Activated naive CD4-positive, alpha-beta T cell treated with anti-CD3 and anti-CD28 coated beads, Interleukin-2, amount 50 U/mL, for 72 hours (primary cell): ENCODE results near the gene KPNA4. TPM values are rescaled to one million over a fixed set of nuclear protein-coding genes. Genes with fewer than 3 reads are reported as not detected.
A peak's percentile ranks its signal among the peaks of the same experiment; 100 is the strongest.
"Not testable (repeated sequence)": the region's sequence is repeated elsewhere in the genome, so short reads cannot be mapped to it uniquely, and the experiment has no call there.

Source experiments
- ATAC-seq, 2 donors: fragments of 150-1000 bp; cut with Tn5 transposase; 2 replicates each; pipeline ENCODE4 v1.10.0; 2021; ENCODE audit warnings: mild to moderate bottlenecking in 2 of 2, moderate library complexity in 2 of 2
- DNase-seq, 2 donors: peaks; one replicate each; pipeline ENCODE4 v3.0.0; 2021 to 2022; ENCODE audit warnings: low spot score in 2 of 2
- H3K27ac Mint-ChIP-seq, 2 donors: one replicate each; pipeline ENCODE4 v1.8.0; 2022; ENCODE audit warnings: mild to moderate bottlenecking in 2 of 2, mixed read lengths in 2 of 2
- H3K36me3 Mint-ChIP-seq, 2 donors: one replicate each; pipeline ENCODE4 v1.8.0; 2022; ENCODE audit warnings: mixed read lengths in 2 of 2
- H3K9me3 Mint-ChIP-seq, 2 donors: one replicate each; pipeline ENCODE4 v1.8.0; 2022; ENCODE audit warnings: mixed read lengths in 2 of 2
- total RNA-seq, 2 donors: library from RNA; stranded (reverse); gene quantifications; one replicate each; pipeline ENCODE4 v1.2.3, GENCODE V29; 2022

The KPNA4 gene
- total RNA-seq, 2 donors from 2014 or later = 32.9 to 86.8 TPM

- Mint-ChIP-seq H3K9me3 (peaks cover 4 to 16% of the 10 kb centered on the region in 2 donors), H3K27ac (peak overlapping the region in 1 of 2 donors; percentile 7), H3K36me3 (peaks cover 3 to 35% of the 10 kb centered on the region in 2 donors)
- no peak for DNase-seq
- no peak for ATAC-seq
Observed at GRCh38 chr3:160545504-160545871, 19.9 kb downstream of the KPNA4 start.

GRCh38 chr3:160544844-160545503 lies 20.4 kb downstream of the KPNA4 start:
- no peak for DNase-seq
- Mint-ChIP-seq H3K36me3 (peaks cover 0 to 30% of the 10 kb centered on the region in 2 donors), H3K9me3 (peaks cover 4 to 14% of the 10 kb centered on the region in 2 donors), H3K27ac (peak overlapping the region in 1 of 2 donors; percentile 7)
- ATAC-seq = no peak

- no peak for ATAC-seq
- Mint-ChIP-seq H3K27ac (no peak overlapping the region), H3K9me3 (peaks cover 0 to 4% of the 10 kb centered on the region in 2 donors)
Observed at GRCh38 chr3:160540551-160540950, 24.8 kb downstream of the KPNA4 start.

GRCh38 chr3:160538895-160539294 lies 26.5 kb downstream of the KPNA4 start:
- ATAC-seq = no peak
- H3K27ac Mint-ChIP-seq = peak overlapping the region in 1 of 2 donors; percentile 44

More at GRCh38 chr3:160540551-160540950, 24.8 kb downstream of the KPNA4 start:
- no peak for DNase-seq
- peaks cover 0 to 12% of the 10 kb centered on the region in 2 donors for H3K36me3 Mint-ChIP-seq

GRCh38 chr3:160537729-160538128 lies 27.6 kb downstream of the KPNA4 start:
- DNase-seq (no peak), ATAC-seq (no peak)
- Mint-ChIP-seq H3K27ac (no peak overlapping the region), H3K9me3 (no peaks in the 10 kb centered on the region), H3K36me3 (no peaks in the 10 kb centered on the region)

More at GRCh38 chr3:160538895-160539294, 26.5 kb downstream of the KPNA4 start:
- DNase-seq = no peak
- Mint-ChIP-seq H3K36me3 (no peaks in the 10 kb centered on the region), H3K9me3 (no peaks in the 10 kb centered on the region)

GRCh38 chr3:160532371-160532770 lies 33.0 kb downstream of the KPNA4 start:
- no peaks in the 10 kb centered on the region for H3K9me3 Mint-ChIP-seq
- ATAC-seq (no peak), DNase-seq (no peak)
- H3K36me3 Mint-ChIP-seq = peaks cover 0 to 8% of the 10 kb centered on the region in 2 donors
- peak overlapping the region in 1 of 2 donors; percentile 46 for H3K27ac Mint-ChIP-seq

- peaks cover 0 to 8% of the 10 kb centered on the region in 2 donors for H3K36me3 Mint-ChIP-seq
- ATAC-seq (no peak), DNase-seq (no peak)
- no peaks in the 10 kb centered on the region for H3K9me3 Mint-ChIP-seq
- H3K27ac Mint-ChIP-seq = no peak overlapping the region
Observed at GRCh38 chr3:160531311-160531710, 34.1 kb downstream of the KPNA4 start.

GRCh38 chr3:160516391-160516790 lies 49.0 kb downstream of the KPNA4 start:
- DNase-seq, H3K36me3 Mint-ChIP-seq, ATAC-seq, H3K9me3 Mint-ChIP-seq: not testable (repeated sequence)
- peak overlapping the region in 1 of 2 donors; percentile 87 for H3K27ac Mint-ChIP-seq

GRCh38 chr3:160501325-160501724 lies 64.0 kb downstream of the KPNA4 start:
- DNase-seq (no peak), ATAC-seq (no peak)
- H3K36me3 Mint-ChIP-seq = peaks cover 0 to 27% of the 10 kb centered on the region in 2 donors
- H3K27ac Mint-ChIP-seq = no peak overlapping the region
- H3K9me3 Mint-ChIP-seq = no peaks in the 10 kb centered on the region

- DNase-seq (no peak), ATAC-seq (peak in 1 of 2 donors; percentile 16)
- Mint-ChIP-seq H3K36me3 (peaks cover 0 to 27% of the 10 kb centered on the region in 2 donors), H3K27ac (no peak overlapping the region), H3K9me3 (no peaks in the 10 kb centered on the region)
Observed at GRCh38 chr3:160498202-160498601, 67.2 kb downstream of the KPNA4 start.

GRCh38 chr3:160490166-160490565 lies 75.2 kb downstream of the KPNA4 start:
- Mint-ChIP-seq H3K36me3 (no peaks in the 10 kb centered on the region), H3K27ac (no peak overlapping the region), H3K9me3 (no peaks in the 10 kb centered on the region)
- ATAC-seq (no peak), DNase-seq (no peak)

GRCh38 chr3:160486459-160486869 lies 78.9 kb downstream of the KPNA4 start:
- Mint-ChIP-seq H3K36me3 (no peaks in the 10 kb centered on the region), H3K27ac (no peak overlapping the region), H3K9me3 (no peaks in the 10 kb centered on the region)
- DNase-seq (no peak), ATAC-seq (no peak)

- ATAC-seq (no peak), DNase-seq (no peak)
- no peaks in the 10 kb centered on the region for H3K36me3 Mint-ChIP-seq
- no peaks in the 10 kb centered on the region for H3K9me3 Mint-ChIP-seq
- H3K27ac Mint-ChIP-seq = no peak overlapping the region
Observed at GRCh38 chr3:160482796-160483195, 82.6 kb downstream of the KPNA4 start.

GRCh38 chr3:160481856-160482255 lies 83.5 kb downstream of the KPNA4 start:
- ATAC-seq = no peak
- no peak for DNase-seq
- no peaks in the 10 kb centered on the region for H3K36me3 Mint-ChIP-seq
- H3K27ac Mint-ChIP-seq = no peak overlapping the region
- H3K9me3 Mint-ChIP-seq = no peaks in the 10 kb centered on the region

GRCh38 chr3:160480931-160481330 lies 84.4 kb downstream of the KPNA4 start:
- Mint-ChIP-seq H3K9me3 (no peaks in the 10 kb centered on the region), H3K36me3 (no peaks in the 10 kb centered on the region), H3K27ac (no peak overlapping the region)
- no peak for ATAC-seq
- DNase-seq = no peak

GRCh38 chr3:160479376-160479775 lies 86.0 kb downstream of the KPNA4 start:
- peaks cover 0 to 5% of the 10 kb centered on the region in 2 donors for H3K36me3 Mint-ChIP-seq
- no peak overlapping the region for H3K27ac Mint-ChIP-seq
- H3K9me3 Mint-ChIP-seq = no peaks in the 10 kb centered on the region
- no peak for ATAC-seq
- no peak for DNase-seq

- ATAC-seq (no peak), DNase-seq (no peak)
- Mint-ChIP-seq H3K36me3 (peaks cover 0 to 5% of the 10 kb centered on the region in 2 donors), H3K27ac (no peak overlapping the region), H3K9me3 (no peaks in the 10 kb centered on the region)
Observed at GRCh38 chr3:160478338-160478737, 87.0 kb downstream of the KPNA4 start.

GRCh38 chr3:160477750-160478149 lies 87.6 kb downstream of the KPNA4 start:
- DNase-seq = no peak
- H3K9me3 Mint-ChIP-seq = no peaks in the 10 kb centered on the region
- H3K36me3 Mint-ChIP-seq = peaks cover 0 to 5% of the 10 kb centered on the region in 2 donors
- ATAC-seq = no peak
- H3K27ac Mint-ChIP-seq = no peak overlapping the region
